Stimulated activated naive CD8-positive, alpha-beta T cell treated with anti-CD3 and anti-CD28 coated beads, Interleukin-15, Interleukin-2, amounts not matched to agents 100 U/mL and 50 U/mL, for 24 hours (primary cell): Measurements from ENCODE around the gene MCTS1.
A peak's percentile ranks its signal among the peaks of the same experiment; 100 is the strongest.
"Not testable (repeated sequence)": the region's sequence is repeated elsewhere in the genome, so short reads cannot be mapped to it uniquely, and the experiment has no call there.

Experiments
- ATAC-seq: fragments of 150-1000 bp; cut with Tn5 transposase; one replicate; pipeline ENCODE4 v1.10.0; 2021
- DNase-seq: peaks from one replicate; pipeline ENCODE4 v3.0.0; 2021

The MCTS1 gene

GRCh38 chrX:120629667-120630537, 26.0 kb downstream of the MCTS1 start, which contains the start of gene C1GALT1C1:
C1GALT1C1 (minus strand) TSS chrX:120630054; CDS start chrX:120627166, 2,888 bp downstream.
- ATAC-seq (peak; percentile 97), DNase-seq (peak; percentile 89)

- ATAC-seq (no peak), DNase-seq (no peak)
Observed at GRCh38 chrX:120638619-120639018, 34.7 kb downstream of the MCTS1 start.

DNA sequence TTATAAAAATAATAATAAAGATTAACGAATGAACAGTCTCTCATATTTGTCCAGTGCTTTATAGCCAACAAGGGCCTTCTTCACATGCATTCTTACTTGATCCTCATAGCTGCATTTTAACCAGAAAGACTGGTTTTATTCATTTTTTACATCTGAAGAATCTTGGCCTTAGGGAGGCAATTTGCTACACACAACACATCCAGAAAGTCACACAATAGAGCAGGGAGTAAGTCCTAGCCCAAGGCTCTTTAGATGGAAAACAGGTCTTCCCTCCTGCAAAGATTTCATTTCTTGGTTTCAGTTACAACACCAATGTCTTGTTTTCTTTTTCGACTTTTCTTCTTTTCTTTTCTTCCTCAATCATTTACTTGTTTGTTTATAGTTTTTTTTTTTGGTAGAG, 39.0 kb downstream of the MCTS1 start:
- DNase-seq = no peak
- ATAC-seq = no peak

DNA sequence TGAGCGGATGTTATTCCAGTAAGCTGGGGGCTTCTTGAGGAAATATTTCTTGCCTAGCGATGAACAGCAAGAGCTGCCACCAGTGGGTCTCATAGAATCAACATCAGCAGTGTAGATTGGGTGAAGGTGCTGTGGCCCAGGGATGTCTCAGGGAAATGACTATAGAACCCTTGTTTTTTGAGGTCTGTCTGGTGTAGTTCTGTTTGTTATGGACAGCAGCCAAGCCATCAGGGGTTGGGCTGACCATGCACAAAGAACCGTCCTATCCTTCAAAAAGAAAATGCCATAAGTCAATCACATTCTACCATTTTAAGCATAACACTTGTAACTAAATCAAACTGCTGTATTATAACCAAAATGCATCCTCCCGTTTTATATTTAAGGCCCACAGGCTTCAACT, 43.2 kb downstream of the MCTS1 start:
- DNase-seq (no peak), ATAC-seq (no peak)

DNA sequence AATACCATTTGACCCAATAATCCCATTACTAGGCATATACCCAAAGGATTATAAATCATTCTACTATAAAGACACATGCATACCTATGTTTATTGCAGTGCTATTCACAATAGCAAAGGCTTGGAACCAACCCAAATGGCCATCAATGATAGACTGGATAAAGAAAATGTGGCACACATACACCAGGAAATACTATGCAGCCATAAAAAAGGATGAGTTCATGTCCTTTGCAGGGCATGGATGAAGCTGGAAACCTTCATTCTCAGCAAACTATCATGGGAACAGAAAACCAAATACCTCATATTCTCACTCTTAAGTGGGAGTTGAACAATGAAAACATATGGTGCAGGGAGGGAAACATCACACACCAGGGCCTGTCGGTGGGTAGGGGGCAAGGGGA, 48.4 kb downstream of the MCTS1 start:
- DNase-seq = not testable (repeated sequence)

GRCh38 chrX:120653000-120653399, 49.1 kb downstream of the MCTS1 start:
- DNase-seq (no peak), ATAC-seq (no peak)

More for the DNA sequence above, 48.4 kb downstream of the MCTS1 start:
- ATAC-seq = not testable (repeated sequence)

GRCh38 chrX:120660637-120661036, 56.7 kb downstream of the MCTS1 start:
- ATAC-seq = no peak

More at GRCh38 chrX:120660637-120661036, 56.7 kb downstream of the MCTS1 start:
- no peak for DNase-seq
